Upper lobe of left lung (tissue), 6 donors: ENCODE data around the gene STX19. TPM values are rescaled to one million over a fixed set of nuclear protein-coding genes. Genes with fewer than 3 reads are reported as not detected.

Experiments used
- ATAC-seq, 2 donors: fragments of 200-7000 bp; cut with Tn5 transposase; one replicate each; pipeline ENCODE4 v1.9.1; 2022; ENCODE audit warnings: mild to moderate bottlenecking in 2 of 2, moderate library complexity in 2 of 2; ENCODE audit not compliant: low FRiP score in 2 of 2
- DNase-seq, 2 donors: peaks; one replicate each; pipeline ENCODE4 v3.0.0-alpha.2; 2019 to 2020
- H3K27ac ChIP-seq, 4 donors: fragments of 200-600 bp; sonication (generic); one replicate each; pipeline ENCODE4 v1.5.1; 2016 to 2019
- H3K27me3 ChIP-seq, 4 donors: fragments of 200-600 bp; sonication (generic); one replicate each; pipeline ENCODE4 v1.5.1; 2017 to 2019
- H3K36me3 ChIP-seq, 4 donors: fragments of 200-600 bp; sonication (generic); one replicate each; pipeline ENCODE4 v1.5.1; 2016 to 2019
- H3K4me1 ChIP-seq, 4 donors: fragments of 200-600 bp; sonication (generic); one replicate each; pipeline ENCODE4 v1.5.1; 2018 to 2019
- H3K4me3 ChIP-seq, 4 donors: fragments of 200-600 bp; sonication (generic); one replicate each; pipeline ENCODE4 v1.5.1; 2017 to 2019; ENCODE audit warnings: mild to moderate bottlenecking in 2 of 4, moderate library complexity in 1 of 4
- H3K9me3 ChIP-seq, 4 donors: fragments of 200-600 bp; sonication (generic); one replicate each; pipeline ENCODE4 v1.5.1; 2018 to 2019
- CTCF ChIP-seq, 6 experiments: fragments of 450-650 bp in 4 of 6; fragments of 200-600 bp in 2 of 6; sonication (generic) in 2 of 6; IDR thresholded peaks; one replicate each; pipeline ENCODE4 v1.5.1; 2016 to 2019; ENCODE audit warnings: antibody characterized with exemption in 6 of 6
- EP300 ChIP-seq, 4 donors: sonication (generic); formaldehyde crosslinking; IDR thresholded peaks; one replicate each; pipeline ENCODE4 v1.5.1; 2017; ENCODE audit warnings: antibody characterized with exemption in 4 of 4, control low read depth in 2 of 4
- POLR2A ChIP-seq, 4 donors: fragments of 450-650 bp; IDR thresholded peaks; one replicate each; pipeline ENCODE4 v1.5.1; 2016 to 2017; ENCODE audit warnings: antibody characterized with exemption in 4 of 4, mild to moderate bottlenecking in 2 of 4
- POLR2AphosphoS5 ChIP-seq, 2 donors: sonication (generic); formaldehyde crosslinking; IDR thresholded peaks; one replicate each; pipeline ENCODE4 v1.5.1; 2017; ENCODE audit warnings: antibody characterized with exemption in 2 of 2
- WGBS, 2 donors: methylation state at CpG; one replicate each; pipeline ENCODE4 v1.1.5; 2017 to 2018; 5-methylcytosine and 5-hydroxymethylcytosine counted together
- total RNA-seq, 6 donors: library from RNA; depleted of rRNA in 4 of 6; stranded (reverse); fragments of >200 nt in 4 of 6; gene quantifications; one replicate each; pipeline versions ENCODE4 v1.1.0 to v1.2.1, GENCODE V29; 2016 to 2021
- donor health status: DM: no; HTN: no; CAD: no; lungs with moderate emphysema.
- donor health status: DM: no; HTN: yes; CAD: no; lungs with severe emphysema.

Gene STX19
- total RNA-seq, 6 donors from 2014 or later: 1.1 to 4.9 (median 2.3) TPM; not detected in 2

GRCh38 chr3:93984618-93985017 lies 43.8 kb downstream of the STX19 start:
- WGBS, 2 donors: 96 to 97% methylated on average over 5 of the region's 5 CpGs
- DNase-seq (no peak), ATAC-seq (no peak)
- no peak for TF ChIP-seq POLR2AphosphoS5 (IDR thresholded peaks at IDR 0.05)
- Histone ChIP-seq H3K36me3 (no peaks in the 10 kb centered on the region), H3K27ac (no peak overlapping the region), H3K4me3 (no peak overlapping the region), H3K9me3 (no peaks in the 10 kb centered on the region), H3K27me3 (no peaks in the 10 kb centered on the region), H3K4me1 (peaks cover 9 to 31% (median 16%) of the 10 kb centered on the region in 4 donors)

GRCh38 chr3:93983408-93983807 lies 45.0 kb downstream of the STX19 start:
- 93 to 99% methylated on average over 3 of the region's 3 CpGs for WGBS, 2 donors
- no peak overlapping the region for H3K27ac ChIP-seq
- no peaks in the 10 kb centered on the region for H3K9me3 ChIP-seq
- no peak overlapping the region for H3K4me3 ChIP-seq
- no peaks in the 10 kb centered on the region for H3K36me3 ChIP-seq
- TF ChIP-seq POLR2AphosphoS5 (IDR thresholded peaks at IDR 0.05) (no peak), EP300 (IDR thresholded peaks at IDR 0.05) (no peak), POLR2A (IDR thresholded peaks at IDR 0.05) (no peak), CTCF (IDR thresholded peaks at IDR 0.05) (no peak)
- DNase-seq (no peak), ATAC-seq (no peak)
- H3K4me1 ChIP-seq: peaks cover 9 to 30% (median 15%) of the 10 kb centered on the region in 4 donors
- H3K27me3 ChIP-seq: no peaks in the 10 kb centered on the region

- Histone ChIP-seq H3K4me3 (peak overlapping the region in 1 of 4 donors; percentile 83), H3K9me3 (no peaks in the 10 kb centered on the region), H3K36me3 (no peaks in the 10 kb centered on the region), H3K27ac (no peak overlapping the region), H3K27me3 (no peaks in the 10 kb centered on the region), H3K4me1 (peaks cover 7 to 23% (median 10%) of the 10 kb centered on the region in 4 donors)
- TF ChIP-seq POLR2A (IDR thresholded peaks at IDR 0.05) (no peak), EP300 (IDR thresholded peaks at IDR 0.05) (no peak), POLR2AphosphoS5 (IDR thresholded peaks at IDR 0.05) (no peak), CTCF (IDR thresholded peaks at IDR 0.05) (no peak)
- DNase-seq (no peak), ATAC-seq (no peak)
- 95 to 97% methylated on average over 13 of the region's 13 CpGs for WGBS, 2 donors
Observed at GRCh38 chr3:93981649-93982048, 46.7 kb downstream of the STX19 start.

GRCh38 chr3:93979850-93980676 lies 48.3 kb downstream of the STX19 start, which contains the start of gene ARL13B:
Gene ARL13B (plus strand): TSS chr3:93980155. CDS start chr3:93980424, 269 bp downstream.
- Histone ChIP-seq H3K9me3 (no peaks in the 10 kb centered on the region), H3K27ac (peak within 1 kb of the TSS; percentile 91 to 95 (median 92)), H3K36me3 (no peaks in the 10 kb centered on the region), H3K27me3 (no peaks in the 10 kb centered on the region), H3K4me1 (peaks cover 7 to 23% (median 10%) of the 10 kb centered on the region in 4 donors), H3K4me3 (peak within 1 kb of the TSS; percentile 45 to 89 (median 76))
- TF ChIP-seq EP300 (IDR thresholded peaks at IDR 0.05) (peak in 1 of 4 donors; percentile 31), POLR2AphosphoS5 (IDR thresholded peaks at IDR 0.05) (peak; percentile 88 to 95), CTCF (IDR thresholded peaks at IDR 0.05) (peak in 2 of 6 experiments; percentile 19 to 21), POLR2A (IDR thresholded peaks at IDR 0.05) (peak in 3 of 4 donors; percentile 79 to 89 (median 87))
- peak; percentile 93 to 99 for DNase-seq
- 0% methylated on average over 56 to 60 of the region's 66 CpGs for WGBS, 2 donors
- ATAC-seq: peak; percentile 100
